ENCODE data around the gene SNTG2.
"Not testable (repeated sequence)": the region's sequence is repeated elsewhere in the genome, so short reads cannot be mapped to it uniquely, and the experiment has no call there.

The SNTG2 gene

GRCh38 chr2:1405124-1405523, 454.5 kb downstream of the SNTG2 start:
- DNase-seq (ENCODE audit: low spot score) = no peak
- H3K27me3 Mint-ChIP-seq (ENCODE audit: low read depth) = no peaks in the 10 kb centered on the region

DNA sequence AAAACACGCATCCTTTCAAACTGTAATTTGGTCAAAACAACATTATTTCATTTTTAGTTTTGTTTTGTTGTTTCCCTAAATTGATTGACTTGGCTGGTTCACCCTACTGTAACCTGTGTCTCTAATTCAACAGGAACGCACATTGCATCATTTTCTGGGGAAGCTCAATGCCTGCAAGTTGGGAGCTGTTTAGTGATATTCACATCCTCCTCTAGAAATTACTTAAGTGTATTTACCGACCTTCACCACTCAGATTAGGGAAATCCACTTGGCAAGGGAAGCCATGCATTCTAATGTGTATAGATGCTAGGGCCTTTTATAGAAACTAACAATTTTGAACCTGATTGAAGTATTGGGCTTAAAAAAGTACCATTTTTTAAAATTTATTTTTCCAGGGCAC, 455.3 kb downstream of the SNTG2 start:
- no peak overlapping the region for H3K27ac Mint-ChIP-seq
- no peak overlapping the region for H3K4me3 Mint-ChIP-seq
- DNase-seq (ENCODE audit: low spot score) = no peak
- H3K27me3 Mint-ChIP-seq (ENCODE audit: low read depth) = no peaks in the 10 kb centered on the region
- H3K36me3 Mint-ChIP-seq (ENCODE audit: low read depth) = no peaks in the 10 kb centered on the region
- no peaks in the 10 kb centered on the region for H3K9me3 Mint-ChIP-seq
- H3K4me1 Mint-ChIP-seq (ENCODE audit: low read depth) = peaks cover 5% of the 10 kb centered on the region

More at GRCh38 chr2:1405124-1405523, 454.5 kb downstream of the SNTG2 start:
- Mint-ChIP-seq H3K27ac (no peak overlapping the region), H3K4me3 (no peak overlapping the region), H3K9me3 (no peaks in the 10 kb centered on the region), H3K36me3 (ENCODE audit: low read depth) (no peaks in the 10 kb centered on the region), H3K4me1 (ENCODE audit: low read depth) (peaks cover 6% of the 10 kb centered on the region)

DNA sequence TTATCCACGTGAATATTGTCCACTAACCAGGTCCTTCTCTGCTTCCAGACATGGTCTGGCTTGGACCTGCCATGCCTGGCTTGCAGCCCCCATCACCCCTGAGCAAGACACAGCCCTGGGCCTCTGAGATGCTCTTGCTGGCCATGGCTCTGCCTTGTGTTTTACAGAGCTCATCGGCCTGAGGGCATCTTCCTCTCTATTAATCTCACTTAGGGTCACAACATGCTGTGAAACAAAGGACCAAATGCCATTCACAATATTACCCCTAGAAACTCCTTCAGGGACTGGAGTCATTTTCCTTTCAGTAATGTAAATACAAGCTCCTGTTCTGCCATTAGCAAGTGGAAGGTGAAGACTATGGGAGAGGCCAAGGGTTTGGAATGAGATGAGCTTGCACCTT, 455.8 kb downstream of the SNTG2 start:
- DNase-seq (ENCODE audit: low spot score) = no peak
- Mint-ChIP-seq H3K27me3 (ENCODE audit: low read depth) (no peaks in the 10 kb centered on the region), H3K4me3 (no peak overlapping the region), H3K27ac (no peak overlapping the region), H3K36me3 (ENCODE audit: low read depth) (no peaks in the 10 kb centered on the region), H3K9me3 (no peaks in the 10 kb centered on the region), H3K4me1 (ENCODE audit: low read depth) (peaks cover 4% of the 10 kb centered on the region)

- Mint-ChIP-seq H3K36me3 (ENCODE audit: low read depth) (no peaks in the 10 kb centered on the region), H3K4me3 (no peak overlapping the region), H3K27me3 (ENCODE audit: low read depth) (no peaks in the 10 kb centered on the region), H3K27ac (no peak overlapping the region), H3K4me1 (ENCODE audit: low read depth) (peaks cover 4% of the 10 kb centered on the region), H3K9me3 (no peaks in the 10 kb centered on the region)
- DNase-seq (ENCODE audit: low spot score) = no peak
Measured at GRCh38 chr2:1407950-1408675, 457.5 kb downstream of the SNTG2 start.

DNA sequence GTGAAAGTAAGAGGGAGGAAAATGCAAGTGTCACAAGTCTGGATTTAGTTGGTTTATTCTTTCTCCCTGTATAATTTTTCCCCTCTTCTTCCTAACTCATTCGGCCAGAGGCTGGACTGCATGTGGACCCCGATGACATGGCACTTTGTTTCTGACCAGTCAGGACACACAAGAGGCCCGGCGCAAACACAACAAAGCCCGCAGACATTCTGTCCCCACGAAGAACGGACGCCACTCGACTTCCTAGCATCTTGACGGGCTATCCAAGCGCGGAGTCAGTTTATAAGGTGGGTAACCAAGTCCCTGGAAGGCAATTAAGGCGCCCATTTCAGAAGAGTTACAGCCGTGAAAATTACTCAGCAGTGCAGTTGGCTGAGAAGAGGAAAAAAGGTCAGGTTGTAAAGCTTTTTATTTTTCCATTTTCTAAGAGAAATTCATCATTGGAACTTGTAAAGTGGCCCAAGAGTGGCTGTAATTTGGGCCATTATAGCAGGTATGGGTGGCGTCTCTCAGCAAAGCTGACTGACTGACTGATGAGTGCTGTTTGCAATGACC, 462.6 kb downstream of the SNTG2 start, which contains the start of gene TPO:
Gene TPO (plus strand): TSS at position 308 of the 555 bp plus-strand sequence. CDS start 946 bp downstream, outside the sequence.
- Mint-ChIP-seq H3K27me3 (ENCODE audit: low read depth) (no peaks in the 10 kb centered on the region), H3K36me3 (ENCODE audit: low read depth) (no peaks in the 10 kb centered on the region)

GRCh38 chr2:1414121-1414520, 463.5 kb downstream of the SNTG2 start:
- no peak overlapping the region for H3K4me3 Mint-ChIP-seq
- no peaks in the 10 kb centered on the region for H3K27me3 Mint-ChIP-seq (ENCODE audit: low read depth)
- DNase-seq (ENCODE audit: low spot score) = no peak
- H3K9me3 Mint-ChIP-seq = no peaks in the 10 kb centered on the region
- no peaks in the 10 kb centered on the region for H3K36me3 Mint-ChIP-seq (ENCODE audit: low read depth)
- no peak overlapping the region for H3K27ac Mint-ChIP-seq
- H3K4me1 Mint-ChIP-seq (ENCODE audit: low read depth) = no peaks in the 10 kb centered on the region

More for the DNA sequence above, 462.6 kb downstream of the SNTG2 start, which contains the start of gene TPO:
- no peak within 1 kb of the TSS for H3K27ac Mint-ChIP-seq
- no peak for DNase-seq (ENCODE audit: low spot score)
- H3K9me3 Mint-ChIP-seq = no peaks in the 10 kb centered on the region
- no peak within 1 kb of the TSS for H3K4me3 Mint-ChIP-seq
- H3K4me1 Mint-ChIP-seq (ENCODE audit: low read depth) = no peaks in the 10 kb centered on the region

- not testable (repeated sequence) for H3K4me1 Mint-ChIP-seq (ENCODE audit: low read depth); H3K9me3 Mint-ChIP-seq; DNase-seq (ENCODE audit: low spot score); H3K4me3 Mint-ChIP-seq; H3K27me3 Mint-ChIP-seq (ENCODE audit: low read depth); H3K27ac Mint-ChIP-seq; H3K36me3 Mint-ChIP-seq (ENCODE audit: low read depth)
Measured at GRCh38 chr2:1414901-1415300, 464.3 kb downstream of the SNTG2 start.

DNA sequence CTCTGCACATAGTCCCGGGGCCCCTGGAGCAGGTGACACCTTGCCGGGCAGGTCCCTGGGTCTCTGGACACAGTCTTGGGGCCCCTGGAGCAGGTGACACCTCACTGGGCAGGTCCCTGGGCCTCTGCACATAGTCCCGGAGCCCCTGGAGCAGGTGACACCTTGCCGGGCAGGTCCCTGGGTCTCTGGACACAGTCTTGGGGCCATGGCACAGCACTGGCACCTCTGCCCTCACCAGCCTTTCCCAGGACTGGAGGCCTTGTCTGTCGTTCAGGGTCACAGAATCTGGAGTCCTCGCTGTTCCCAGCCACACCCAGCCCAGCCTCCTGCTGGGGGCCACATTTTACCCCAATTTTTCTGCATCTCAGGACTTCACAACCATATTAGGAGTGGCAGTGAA, 464.9 kb downstream of the SNTG2 start:
- no peak overlapping the region for H3K27ac Mint-ChIP-seq
- no peaks in the 10 kb centered on the region for H3K4me1 Mint-ChIP-seq (ENCODE audit: low read depth)
- no peak for DNase-seq (ENCODE audit: low spot score)
- no peak overlapping the region for H3K4me3 Mint-ChIP-seq
- no peaks in the 10 kb centered on the region for H3K36me3 Mint-ChIP-seq (ENCODE audit: low read depth)
- H3K9me3 Mint-ChIP-seq = no peaks in the 10 kb centered on the region
- H3K27me3 Mint-ChIP-seq (ENCODE audit: low read depth) = no peaks in the 10 kb centered on the region
